KOPT-K1 (cell line): ENCODE data around the gene SYT13.

Experiments
- H3K27ac ChIP-seq: fragments of 200-600 bp; sonication (generic); 2 replicates; pipeline ENCODE4 v1.5.1; 2016; ENCODE audit warnings: antibody characterized with exemption, mild to moderate bottlenecking, low read depth, low read length; ENCODE audit not compliant: poor library complexity, severe bottlenecking
- H3K36me3 ChIP-seq: fragments of 200-600 bp; sonication (generic); 2 replicates; pipeline ENCODE4 v1.5.1; 2017; ENCODE audit warnings: antibody characterized with exemption, mild to moderate bottlenecking, low read length, moderate library complexity; ENCODE audit not compliant: insufficient read depth
- H3K9me3 ChIP-seq: fragments of 200-600 bp; sonication (generic); 2 replicates; pipeline ENCODE4 v1.5.1; 2017; ENCODE audit warnings: antibody characterized with exemption, low read length, mild to moderate bottlenecking; ENCODE audit not compliant: insufficient read depth, poor library complexity, severe bottlenecking

Gene SYT13

GRCh38 chr11:45232341-45233080 is 53.6 kb downstream of the SYT13 start:
- Histone ChIP-seq H3K27ac (no peak overlapping the region), H3K36me3 (no peaks in the 10 kb centered on the region), H3K9me3 (no peaks in the 10 kb centered on the region)

- Histone ChIP-seq H3K27ac (no peak overlapping the region), H3K36me3 (no peaks in the 10 kb centered on the region), H3K9me3 (no peaks in the 10 kb centered on the region)
These were observed 56.6 kb downstream of the SYT13 start for GRCh38 chr11:45229401-45230020.

GRCh38 chr11:45227836-45228235 is 58.3 kb downstream of the SYT13 start:
- Histone ChIP-seq H3K27ac (no peak overlapping the region), H3K9me3 (no peaks in the 10 kb centered on the region)

GRCh38 chr11:45226901-45227300 is 59.2 kb downstream of the SYT13 start:
- Histone ChIP-seq H3K27ac (no peak overlapping the region), H3K9me3 (no peaks in the 10 kb centered on the region)

More at GRCh38 chr11:45227836-45228235, 58.3 kb downstream of the SYT13 start:
- H3K36me3 ChIP-seq: no peaks in the 10 kb centered on the region

GRCh38 chr11:45225961-45226871 is 59.9 kb downstream of the SYT13 start:
- Histone ChIP-seq H3K9me3 (no peaks in the 10 kb centered on the region), H3K36me3 (no peaks in the 10 kb centered on the region), H3K27ac (no peak overlapping the region)

More at GRCh38 chr11:45226901-45227300, 59.2 kb downstream of the SYT13 start:
- no peaks in the 10 kb centered on the region for H3K36me3 ChIP-seq

- no peaks in the 10 kb centered on the region for H3K36me3 ChIP-seq
- H3K9me3 ChIP-seq: no peaks in the 10 kb centered on the region
- H3K27ac ChIP-seq: no peak overlapping the region
These were observed 60.9 kb downstream of the SYT13 start for GRCh38 chr11:45225277-45225676.

GRCh38 chr11:45224766-45225165 is 61.4 kb downstream of the SYT13 start:
- H3K27ac ChIP-seq: no peak overlapping the region
- H3K36me3 ChIP-seq: no peaks in the 10 kb centered on the region
- no peaks in the 10 kb centered on the region for H3K9me3 ChIP-seq

- no peaks in the 10 kb centered on the region for H3K9me3 ChIP-seq
- H3K27ac ChIP-seq: no peak overlapping the region
- no peaks in the 10 kb centered on the region for H3K36me3 ChIP-seq
These were observed 62.6 kb downstream of the SYT13 start for GRCh38 chr11:45223496-45223895.

- no peaks in the 10 kb centered on the region for H3K36me3 ChIP-seq
- no peaks in the 10 kb centered on the region for H3K9me3 ChIP-seq
- H3K27ac ChIP-seq: no peak overlapping the region
These were observed 66.7 kb downstream of the SYT13 start for GRCh38 chr11:45219411-45219810.

- Histone ChIP-seq H3K9me3 (no peaks in the 10 kb centered on the region), H3K27ac (no peak overlapping the region), H3K36me3 (no peaks in the 10 kb centered on the region)
These were observed 67.4 kb downstream of the SYT13 start for GRCh38 chr11:45218705-45219104.

- Histone ChIP-seq H3K9me3 (no peaks in the 10 kb centered on the region), H3K27ac (no peak overlapping the region)
These were observed 68.2 kb downstream of the SYT13 start for GRCh38 chr11:45217991-45218390.

GRCh38 chr11:45216901-45217300 is 69.2 kb downstream of the SYT13 start:
- H3K27ac ChIP-seq: no peak overlapping the region
- H3K36me3 ChIP-seq: no peaks in the 10 kb centered on the region
- H3K9me3 ChIP-seq: no peaks in the 10 kb centered on the region

More at GRCh38 chr11:45217991-45218390, 68.2 kb downstream of the SYT13 start:
- no peaks in the 10 kb centered on the region for H3K36me3 ChIP-seq

GRCh38 chr11:45216031-45216430 is 70.1 kb downstream of the SYT13 start:
- H3K36me3 ChIP-seq: no peaks in the 10 kb centered on the region
- H3K9me3 ChIP-seq: no peaks in the 10 kb centered on the region
- H3K27ac ChIP-seq: no peak overlapping the region

- H3K36me3 ChIP-seq: no peaks in the 10 kb centered on the region
- H3K9me3 ChIP-seq: no peaks in the 10 kb centered on the region
- no peak overlapping the region for H3K27ac ChIP-seq
These were observed 70.9 kb downstream of the SYT13 start for GRCh38 chr11:45215098-45215865.
